ENCODE results near the gene ALPK3.

GRCh38 chr15:84839714-84840113 lies 22.6 kb downstream of the ALPK3 start:
- TF ChIP-seq, protein P1, sequence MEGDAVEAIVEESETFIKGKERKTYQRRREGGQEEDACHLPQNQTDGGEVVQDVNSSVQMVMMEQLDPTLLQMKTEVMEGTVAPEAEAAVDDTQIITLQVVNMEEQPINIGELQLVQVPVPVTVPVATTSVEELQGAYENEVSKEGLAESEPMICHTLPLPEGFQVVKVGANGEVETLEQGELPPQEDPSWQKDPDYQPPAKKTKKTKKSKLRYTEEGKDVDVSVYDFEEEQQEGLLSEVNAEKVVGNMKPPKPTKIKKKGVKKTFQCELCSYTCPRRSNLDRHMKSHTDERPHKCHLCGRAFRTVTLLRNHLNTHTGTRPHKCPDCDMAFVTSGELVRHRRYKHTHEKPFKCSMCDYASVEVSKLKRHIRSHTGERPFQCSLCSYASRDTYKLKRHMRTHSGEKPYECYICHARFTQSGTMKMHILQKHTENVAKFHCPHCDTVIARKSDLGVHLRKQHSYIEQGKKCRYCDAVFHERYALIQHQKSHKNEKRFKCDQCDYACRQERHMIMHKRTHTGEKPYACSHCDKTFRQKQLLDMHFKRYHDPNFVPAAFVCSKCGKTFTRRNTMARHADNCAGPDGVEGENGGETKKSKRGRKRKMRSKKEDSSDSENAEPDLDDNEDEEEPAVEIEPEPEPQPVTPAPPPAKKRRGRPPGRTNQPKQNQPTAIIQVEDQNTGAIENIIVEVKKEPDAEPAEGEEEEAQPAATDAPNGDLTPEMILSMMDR (IDR thresholded peaks at IDR 0.05): no peak
- no peak for TF ChIP-seq KAT7 (CRISPR knock-in tag; IDR thresholded peaks at IDR 0.05; ENCODE audit: borderline replicate concordance)
- no peak for TF ChIP-seq NFYB (CRISPR knock-in tag; conservative IDR thresholded peaks at IDR 0.05; ENCODE audit: low read depth)
- TF ChIP-seq ZNF281 (CRISPR knock-in tag; IDR thresholded peaks at IDR 0.05): no peak
